ENCODE results near the gene TGFBR3. TPM values are rescaled to one million over a fixed set of nuclear protein-coding genes. Genes with fewer than 3 reads are reported as not detected.

The TGFBR3 gene
- total and polyA plus RNA-seq, 9 of the 15 experiments (the other 6 are each of a cell fraction or from before 2014, with no cell fraction given), result 3.6 to 32.4 (median 15.6) TPM

GRCh38 chr1:91732291-91733107 lies 153.5 kb downstream of the TGFBR3 start (continued):
- TF ChIP-seq ZMIZ1 (IDR thresholded peaks at IDR 0.05; ENCODE audit: low read depth in 2 of 2, low read length in 2 of 2) (peak in 1 of 2 experiments; percentile 91; a peak in 2 of 4 replicates), L3MBTL2 (IDR thresholded peaks at IDR 0.05) (peak; percentile 85), HOXB6 (CRISPR knock-in tag; IDR thresholded peaks at IDR 0.05; ENCODE audit: borderline replicate concordance) (no peak), EGR1 (conservative IDR thresholded peaks at IDR 0.05) (peak; percentile 65; the same call in 1 of the 2 replicates), ID3 (CRISPR knock-in tag; IDR thresholded peaks at IDR 0.05) (no peak), ID3 (tag; IDR thresholded peaks at IDR 0.05) (peak; percentile 67), POLR2AphosphoS2 (IDR thresholded peaks at IDR 0.05; ENCODE audit: low read length) (no peak), MAFF (IDR thresholded peaks at IDR 0.05; ENCODE audit: low read length) (peak; percentile 33; the same call in 1 of the 2 replicates), ZNF408 (CRISPR knock-in tag; IDR thresholded peaks at IDR 0.05; ENCODE audit: low read depth) (no peak), CSDE1 (IDR thresholded peaks at IDR 0.05) (no peak), SAFB (IDR thresholded peaks at IDR 0.05; ENCODE audit: borderline replicate concordance, low read depth, low read length) (no peak), CREM (IDR thresholded peaks at IDR 0.05; ENCODE audit: low read depth) (peak; percentile 86), SMAD4 (CRISPR knock-in tag; conservative IDR thresholded peaks at IDR 0.05) (peak; percentile 91), NFYB (IDR thresholded peaks at IDR 0.05; ENCODE audit: extremely low read depth, insufficient read length) (no peak), CLOCK (CRISPR knock-in tag; IDR thresholded peaks at IDR 0.05; ENCODE audit: borderline replicate concordance) (no peak), ELF4 (CRISPR knock-in tag; IDR thresholded peaks at IDR 0.05) (peak; percentile 50), MIER1 (IDR thresholded peaks at IDR 0.05; ENCODE audit: low read depth) (no peak)
- TF ChIP-seq, protein P1, sequence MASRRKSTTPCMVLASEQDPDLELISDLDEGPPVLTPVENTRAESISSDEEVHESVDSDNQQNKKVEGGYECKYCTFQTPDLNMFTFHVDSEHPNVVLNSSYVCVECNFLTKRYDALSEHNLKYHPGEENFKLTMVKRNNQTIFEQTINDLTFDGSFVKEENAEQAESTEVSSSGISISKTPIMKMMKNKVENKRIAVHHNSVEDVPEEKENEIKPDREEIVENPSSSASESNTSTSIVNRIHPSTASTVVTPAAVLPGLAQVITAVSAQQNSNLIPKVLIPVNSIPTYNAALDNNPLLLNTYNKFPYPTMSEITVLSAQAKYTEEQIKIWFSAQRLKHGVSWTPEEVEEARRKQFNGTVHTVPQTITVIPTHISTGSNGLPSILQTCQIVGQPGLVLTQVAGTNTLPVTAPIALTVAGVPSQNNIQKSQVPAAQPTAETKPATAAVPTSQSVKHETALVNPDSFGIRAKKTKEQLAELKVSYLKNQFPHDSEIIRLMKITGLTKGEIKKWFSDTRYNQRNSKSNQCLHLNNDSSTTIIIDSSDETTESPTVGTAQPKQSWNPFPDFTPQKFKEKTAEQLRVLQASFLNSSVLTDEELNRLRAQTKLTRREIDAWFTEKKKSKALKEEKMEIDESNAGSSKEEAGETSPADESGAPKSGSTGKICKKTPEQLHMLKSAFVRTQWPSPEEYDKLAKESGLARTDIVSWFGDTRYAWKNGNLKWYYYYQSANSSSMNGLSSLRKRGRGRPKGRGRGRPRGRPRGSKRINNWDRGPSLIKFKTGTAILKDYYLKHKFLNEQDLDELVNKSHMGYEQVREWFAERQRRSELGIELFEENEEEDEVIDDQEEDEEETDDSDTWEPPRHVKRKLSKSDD (conservative IDR thresholded peaks at IDR 0.05; ENCODE audit: low read length), result no peak
